CD14-positive monocyte (primary cell): ENCODE results near the gene TAGAP. TPM values are rescaled to one million over a fixed set of nuclear protein-coding genes. Genes with fewer than 3 reads are reported as not detected.

ENCODE experiments used
- DNase-seq, 3 donors: peaks; one replicate each; pipeline ENCODE4 v3.0.0-alpha.2; 2011 to 2022
- H2AFZ ChIP-seq: 2 replicates; pipeline ENCODE4 v1.6.0; 2012; ENCODE audit warnings: mild to moderate bottlenecking, low read depth, low read length, inconsistent platforms; ENCODE audit not compliant: insufficient read depth, poor library complexity, severe bottlenecking
- H3K27ac ChIP-seq, 2 donors: 1 replicate in 1 of 2; 2 replicates in 1 of 2; pipeline ENCODE4 v1.5.1; 2012 to 2013; ENCODE audit warnings: low read length in 2 of 2, control low read depth in 1 of 2, inconsistent platforms in 1 of 2, low read depth in 1 of 2, mild to moderate bottlenecking in 1 of 2
- H3K27me3 ChIP-seq, 2 donors: one replicate each; pipeline versions ENCODE4 v1.6.0 to v1.6.1; 2011 to 2013; ENCODE audit warnings: low read length in 2 of 2; ENCODE audit not compliant: control insufficient read depth in 2 of 2, insufficient read depth in 2 of 2
- H3K36me3 ChIP-seq, 2 donors: replicated peaks in 1 of 2; 1 replicate in 1 of 2; 2 replicates in 1 of 2; pipeline versions ENCODE4 v1.5.1 to v1.6.1; 2012 to 2013; ENCODE audit warnings: low read length in 2 of 2, control low read depth in 1 of 2, inconsistent platforms in 1 of 2, mild to moderate bottlenecking in 1 of 2; ENCODE audit not compliant: insufficient read depth in 2 of 2, control insufficient read depth in 1 of 2
- H3K4me1 ChIP-seq, 2 donors: 1 replicate in 1 of 2; 2 replicates in 1 of 2; pipeline versions ENCODE4 v1.5.1 to v1.6.1; 2012 to 2013; ENCODE audit warnings: low read length in 2 of 2, control low read depth in 1 of 2, inconsistent platforms in 1 of 2, mild to moderate bottlenecking in 1 of 2, moderate library complexity in 1 of 2; ENCODE audit not compliant: insufficient read depth in 2 of 2, control insufficient read depth in 1 of 2
- H3K4me2 ChIP-seq: replicated peaks from 2 replicates; pipeline ENCODE3; 2012; ENCODE audit warnings: low read length, moderate library complexity, mild to moderate bottlenecking; ENCODE audit not compliant: poor library complexity, severe bottlenecking; ENCODE audit errors: extremely low read depth
- H3K4me3 ChIP-seq, 3 experiments: fragments of 200-600 bp in 1 of 3; sonication (generic) in 1 of 3; replicated peaks in 1 of 3; 1 replicate in 2 of 3; 2 replicates in 1 of 3; pipeline ENCODE4 v1.5.1; 2011 to 2013; ENCODE audit warnings: low read length in 3 of 3, mild to moderate bottlenecking in 3 of 3, control low read depth in 2 of 3, low read depth in 2 of 3, inconsistent platforms in 1 of 3, moderate library complexity in 1 of 3
- H3K79me2 ChIP-seq: 2 replicates; pipeline ENCODE4 v1.6.0; 2012; ENCODE audit warnings: mild to moderate bottlenecking, control low read depth, inconsistent platforms, low read length, moderate library complexity; ENCODE audit not compliant: insufficient read depth
- H3K9ac ChIP-seq: 2 replicates; pipeline ENCODE4 v1.6.0; 2017; ENCODE audit warnings: low read length, mild to moderate bottlenecking; ENCODE audit not compliant: insufficient read depth, poor library complexity, severe bottlenecking
- H3K9me3 ChIP-seq, 2 donors: replicated peaks in 1 of 2; 1 replicate in 1 of 2; 2 replicates in 1 of 2; pipeline versions ENCODE4 v1.5.1 to v1.6.1; 2012 to 2013; ENCODE audit warnings: low read length in 2 of 2, control low read depth in 1 of 2; ENCODE audit not compliant: control insufficient read depth in 1 of 2, insufficient read depth in 1 of 2
- H4K20me1 ChIP-seq: 2 replicates; pipeline ENCODE4 v1.6.0; 2012; ENCODE audit warnings: mild to moderate bottlenecking, low read length, control low read depth, moderate library complexity; ENCODE audit not compliant: insufficient read depth
- H3K27ac Mint-ChIP-seq, 7 donors: one replicate each; pipeline ENCODE4 v1.8.0; 2020; ENCODE audit warnings: mild to moderate bottlenecking in 7 of 7, mixed read lengths in 7 of 7, moderate library complexity in 6 of 7, inconsistent platforms in 2 of 7
- H3K27me3 Mint-ChIP-seq, 3 donors: one replicate each; pipeline ENCODE4 v1.8.0; 2021 to 2022; ENCODE audit warnings: low read depth in 3 of 3, mild to moderate bottlenecking in 3 of 3, mixed read lengths in 3 of 3, moderate library complexity in 3 of 3, inconsistent platforms in 1 of 3
- H3K36me3 Mint-ChIP-seq, 2 donors: one replicate each; pipeline ENCODE4 v1.8.0; 2020; ENCODE audit warnings: mixed read lengths in 2 of 2, inconsistent platforms in 1 of 2, mild to moderate bottlenecking in 1 of 2
- H3K4me1 Mint-ChIP-seq: one replicate; pipeline ENCODE4 v1.8.0; 2020; ENCODE audit warnings: mild to moderate bottlenecking, mixed read lengths
- H3K4me3 Mint-ChIP-seq, 2 donors: one replicate each; pipeline ENCODE4 v1.8.0; 2020; ENCODE audit warnings: mild to moderate bottlenecking in 2 of 2, mixed read lengths in 2 of 2, moderate library complexity in 1 of 2
- H3K9me3 Mint-ChIP-seq, 7 donors: one replicate each; pipeline ENCODE4 v1.8.0; 2020 to 2022; ENCODE audit warnings: mixed read lengths in 7 of 7, mild to moderate bottlenecking in 6 of 7, moderate library complexity in 6 of 7, inconsistent platforms in 2 of 7
- WGBS: methylation state at CpG from one replicate; pipeline ENCODE4 v1.1.5; 2013; ENCODE audit warnings: missing lambda C conversion rate; ENCODE audit not compliant: insufficient coverage; 5-methylcytosine and 5-hydroxymethylcytosine counted together
- intact Hi-C, 2 donors: fragments of 100-400 bp; cut with micrococcal nuclease; formaldehyde crosslinking; loops; one replicate each; pipeline versions ENCODE4 v1.15.0 to v1.15.1; 2023
- polyA plus RNA-seq, 3 donors: library from polyadenylated mRNA; depleted of rRNA in 1 of 3; unstranded in 2 of 3; stranded (reverse) in 1 of 3; fragments of 300-500 nt in 2 of 3; fragments of >200 nt in 1 of 3; fragmentation: Illumina TruSeq in 2 of 3; gene quantifications; 1 replicate in 2 of 3; 2 replicates in 1 of 3; pipeline ENCODE4 v1.2.3, GENCODE V29; 2012 to 2021
- TF ChIP-seq, protein P1 (sequence below): fragments of 200-600 bp; IDR thresholded peaks from one replicate; pipeline ENCODE4 v1.8.0; 2022; ENCODE audit warnings: antibody characterized with exemption, mild to moderate bottlenecking

TAGAP gene
- polyA plus RNA-seq, 3 donors = 51.9 to 299 (median 59.1) TPM

DNA sequence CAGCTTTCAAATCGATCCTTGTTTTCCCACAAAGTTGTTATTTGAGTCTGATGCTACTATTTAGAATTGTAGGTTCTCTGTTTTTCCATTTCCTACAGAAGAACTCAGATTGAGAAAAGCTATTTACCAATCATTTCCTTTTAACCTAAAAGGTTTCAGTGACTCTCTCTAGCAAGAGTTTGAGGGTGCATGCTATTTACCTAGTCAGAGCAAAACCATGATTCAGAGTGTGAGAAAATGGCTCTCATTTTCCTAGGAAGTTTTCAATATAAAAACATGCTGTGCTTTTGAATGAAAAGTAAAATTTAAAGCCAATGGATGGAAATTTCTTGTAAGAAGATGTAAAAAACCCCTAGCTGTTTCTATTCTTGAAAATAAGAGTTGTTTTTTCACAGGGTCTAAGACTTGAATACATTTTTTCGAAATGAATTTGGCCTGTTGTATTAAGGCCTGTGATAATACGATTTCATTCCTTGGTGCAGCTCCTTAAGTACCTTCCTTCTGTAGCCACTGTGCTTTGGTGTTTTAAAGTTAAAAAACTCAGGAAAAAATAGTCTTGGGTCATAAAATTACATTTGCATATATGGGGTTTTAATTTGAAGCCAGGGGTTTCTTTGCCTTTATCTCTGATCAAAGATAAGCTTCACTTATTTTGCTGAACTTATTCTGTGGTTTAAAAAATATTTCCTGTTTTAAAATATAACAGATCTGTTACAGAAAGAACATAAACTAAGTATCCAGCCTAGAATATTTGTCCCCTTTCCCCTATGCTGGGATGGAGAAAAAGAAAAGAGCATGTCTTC lies 26.8 kb downstream of the TAGAP start:
- Histone ChIP-seq H3K36me3 (no peaks in the 10 kb centered on the region), H3K27me3 (no peaks in the 10 kb centered on the region), H2AFZ (no peak overlapping the region), H3K79me2 (no peaks in the 10 kb centered on the region), H4K20me1 (no peaks in the 10 kb centered on the region), H3K9ac (no peak overlapping the region), H3K4me3 (no peak overlapping the region), H3K4me1 (peaks cover 8 to 10% of the 10 kb centered on the region in 2 donors), H3K4me2 (no peak overlapping the region), H3K27ac (no peak overlapping the region), H3K9me3 (peaks cover 0 to 3% of the 10 kb centered on the region in 2 donors)
- no peak for DNase-seq
- Mint-ChIP-seq H3K9me3 (peaks cover 0 to 8% (median 4%) of the 10 kb centered on the region in 7 donors), H3K36me3 (no peaks in the 10 kb centered on the region), H3K4me1 (peaks cover 12% of the 10 kb centered on the region), H3K27me3 (peaks cover 0 to 6% (median 0%) of the 10 kb centered on the region in 3 donors), H3K4me3 (no peak overlapping the region), H3K27ac (no peak overlapping the region)
- TF ChIP-seq, protein P1, sequence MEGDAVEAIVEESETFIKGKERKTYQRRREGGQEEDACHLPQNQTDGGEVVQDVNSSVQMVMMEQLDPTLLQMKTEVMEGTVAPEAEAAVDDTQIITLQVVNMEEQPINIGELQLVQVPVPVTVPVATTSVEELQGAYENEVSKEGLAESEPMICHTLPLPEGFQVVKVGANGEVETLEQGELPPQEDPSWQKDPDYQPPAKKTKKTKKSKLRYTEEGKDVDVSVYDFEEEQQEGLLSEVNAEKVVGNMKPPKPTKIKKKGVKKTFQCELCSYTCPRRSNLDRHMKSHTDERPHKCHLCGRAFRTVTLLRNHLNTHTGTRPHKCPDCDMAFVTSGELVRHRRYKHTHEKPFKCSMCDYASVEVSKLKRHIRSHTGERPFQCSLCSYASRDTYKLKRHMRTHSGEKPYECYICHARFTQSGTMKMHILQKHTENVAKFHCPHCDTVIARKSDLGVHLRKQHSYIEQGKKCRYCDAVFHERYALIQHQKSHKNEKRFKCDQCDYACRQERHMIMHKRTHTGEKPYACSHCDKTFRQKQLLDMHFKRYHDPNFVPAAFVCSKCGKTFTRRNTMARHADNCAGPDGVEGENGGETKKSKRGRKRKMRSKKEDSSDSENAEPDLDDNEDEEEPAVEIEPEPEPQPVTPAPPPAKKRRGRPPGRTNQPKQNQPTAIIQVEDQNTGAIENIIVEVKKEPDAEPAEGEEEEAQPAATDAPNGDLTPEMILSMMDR = no peak
- intact Hi-C loops = no loop called here
- no CpG with 5 or more reads among the region's 3 CpGs for WGBS

- Histone ChIP-seq H3K27ac (no peak overlapping the region), H2AFZ (no peak overlapping the region), H3K4me3 (no peak overlapping the region), H3K4me1 (peaks cover 9 to 17% of the 10 kb centered on the region in 2 donors), H3K27me3 (no peaks in the 10 kb centered on the region), H3K9me3 (peaks cover 0 to 3% of the 10 kb centered on the region in 2 donors), H4K20me1 (no peaks in the 10 kb centered on the region), H3K79me2 (no peaks in the 10 kb centered on the region), H3K36me3 (no peaks in the 10 kb centered on the region), H3K4me2 (no peak overlapping the region), H3K9ac (no peak overlapping the region)
- H3K9me3 Mint-ChIP-seq = peaks cover 0 to 6% (median 4%) of the 10 kb centered on the region in 7 donors
- H3K27ac Mint-ChIP-seq = no peak overlapping the region
- peaks cover 2% of the 10 kb centered on the region in 2 donors for H3K36me3 Mint-ChIP-seq
- H3K27me3 Mint-ChIP-seq = peaks cover 0 to 5% (median 0%) of the 10 kb centered on the region in 3 donors
- no peak overlapping the region for H3K4me3 Mint-ChIP-seq
- intact Hi-C loops = loop anchor here in 1 of 2 donors (5.0 kb wide), 1 partner anchor 88 kb away; no protein-coding TSS in a partner anchor
- DNase-seq = no peak
- H3K4me1 Mint-ChIP-seq = peaks cover 23% of the 10 kb centered on the region
- TF ChIP-seq, protein P1 = no peak
Observed at GRCh38 chr6:159014406-159014805, 30.4 kb downstream of the TAGAP start.
